HepG2 (cell line): ENCODE data around the gene RABGAP1. TPM values are rescaled to one million over a fixed set of nuclear protein-coding genes. Genes with fewer than 3 reads are reported as not detected.

Experiments used
- ATAC-seq: fragments of 200-7000 bp; cut with Tn5 transposase; 3 replicates; pipeline ENCODE4 v1.9.1; 2020; ENCODE audit warnings: mild to moderate bottlenecking, moderate library complexity
- BruUV-seq: library from RNA; stranded (reverse); fragments of 400-500 nt; replicated peaks from 2 replicates; lab custom pipeline; 2021; lab: Mats Ljungman, UMichigan
- CTCF ChIA-PET: fragments of 300-600 bp; formaldehyde crosslinking; extraction: SDS; loops from one replicate; lab custom pipeline; 2021; ENCODE audit warnings: low total read pairs, inconsistent platforms, low intra/inter-chr PET ratio; lab: Yijun Ruan, JAX
- POLR2A ChIA-PET: fragments of 350-600 bp; sonication (Branson Sonifier 250); formaldehyde crosslinking; loops from one replicate; lab custom pipeline; 2020; ENCODE audit warnings: antibody characterized with exemption, inconsistent platforms; lab: Yijun Ruan, JAX
- DNase-seq: peaks from one replicate; pipeline ENCODE4 v3.0.0-alpha.2; 2015; ENCODE audit warnings: low spot score
- FAIRE-seq: peaks from 3 replicates; lab custom pipeline; 2011; peaks lifted over from hg19 to GRCh38; lab: Jason Lieb, UNC
- H2AFZ ChIP-seq: one replicate; pipeline ENCODE4 v1.6.1; 2011; ENCODE audit warnings: low read length, inconsistent platforms
- H3K27ac ChIP-seq: fragments of 300-600 bp; 3 replicates; pipeline ENCODE4 v1.8.0; 2011; ENCODE audit warnings: mixed run types, mild to moderate bottlenecking, mixed read lengths, low read length, inconsistent platforms; ENCODE audit not compliant: insufficient read depth; ENCODE audit errors: extremely low read length
- H3K27me3 ChIP-seq, 2 experiments: fragments of 200-600 bp in 1 of 2; 2 replicates in 1 of 2; 3 replicates in 1 of 2; pipeline versions ENCODE4 v1.6.0 to v1.8.0; 2011; ENCODE audit warnings: low read length in 2 of 2, mild to moderate bottlenecking in 2 of 2, moderate library complexity in 2 of 2, inconsistent platforms in 1 of 2; ENCODE audit not compliant: insufficient read depth in 2 of 2, control insufficient read depth in 1 of 2
- H3K36me3 ChIP-seq, 2 experiments: fragments of 200-600 bp in 1 of 2; replicated peaks in 1 of 2; 2 replicates in 1 of 2; 3 replicates in 1 of 2; pipeline versions ENCODE4 v1.5.1 to v1.8.0; 2011; ENCODE audit warnings: low read length in 2 of 2, inconsistent platforms in 1 of 2; ENCODE audit not compliant: insufficient read depth in 2 of 2, control insufficient read depth in 1 of 2
- H3K4me1 ChIP-seq: 2 replicates; pipeline ENCODE4 v1.5.1; 2012; ENCODE audit warnings: low read length, inconsistent platforms; ENCODE audit not compliant: insufficient read depth
- H3K4me2 ChIP-seq: 2 replicates; pipeline ENCODE4 v1.6.0; 2011; ENCODE audit warnings: low read depth, low read length, inconsistent platforms
- H3K4me3 ChIP-seq, 3 experiments: fragments of 200-600 bp in 1 of 3; sonication (generic), shearing (Covaris generic) in 1 of 3; replicated peaks in 1 of 3; 2 replicates each; pipeline ENCODE4 v1.5.1; 2011 to 2016; ENCODE audit warnings: low read length in 3 of 3, inconsistent platforms in 2 of 3, low read depth in 2 of 3, mild to moderate bottlenecking in 2 of 3, control low read depth in 1 of 3, mixed read lengths in 1 of 3; ENCODE audit not compliant: insufficient read depth in 1 of 3
- H3K79me2 ChIP-seq: one replicate; pipeline ENCODE4 v1.6.1; 2011; ENCODE audit warnings: low read length, inconsistent platforms; ENCODE audit not compliant: insufficient read depth
- H3K9ac ChIP-seq: 2 replicates; pipeline ENCODE4 v1.6.0; 2011; ENCODE audit warnings: mild to moderate bottlenecking, low read depth, low read length, inconsistent platforms; ENCODE audit not compliant: insufficient read depth
- H3K9me3 ChIP-seq: 2 replicates; pipeline ENCODE4 v1.5.1; 2012; ENCODE audit warnings: mild to moderate bottlenecking, low read length
- H4K20me1 ChIP-seq: 2 replicates; pipeline ENCODE4 v1.6.0; 2011; ENCODE audit warnings: inconsistent platforms, mild to moderate bottlenecking, low read length, moderate library complexity; ENCODE audit not compliant: insufficient read depth
- ARNTL ChIP-seq: sonication (generic); formaldehyde crosslinking; IDR thresholded peaks from 2 replicates; pipeline ENCODE4 v1.4.0; 2020; ENCODE audit warnings: mild to moderate bottlenecking, missing genetic modification reagents
- CREM ChIP-seq, 2 experiments: sonication (generic) in 1 of 2; formaldehyde crosslinking in 1 of 2; IDR thresholded peaks; 2 replicates each; pipeline versions ENCODE4 v1.4.0 to v1.6.1; 2016 to 2020; ENCODE audit warnings: antibody characterized with exemption in 1 of 2, mild to moderate bottlenecking in 1 of 2, missing genetic modification reagents in 1 of 2
- CTCF ChIP-seq: sonication (generic); formaldehyde crosslinking; IDR thresholded peaks from 2 replicates; pipeline ENCODE4 v1.5.0; 2020; ENCODE audit warnings: mild to moderate bottlenecking, missing genetic modification reagents, moderate library complexity
- IRF2 ChIP-seq: IDR thresholded peaks from 2 replicates; pipeline ENCODE4 v1.6.1; 2018; ENCODE audit warnings: missing genetic modification reagents, missing compliant biosample characterization
- KDM3A ChIP-seq: IDR thresholded peaks from 2 replicates; pipeline ENCODE4 v1.6.1; 2018; ENCODE audit warnings: low read depth, missing compliant biosample characterization
- MEIS1 ChIP-seq: sonication (generic); formaldehyde crosslinking; IDR thresholded peaks from 2 replicates; pipeline ENCODE4 v1.9.0; 2021; ENCODE audit warnings: mild to moderate bottlenecking, missing genetic modification reagents, moderate library complexity, borderline replicate concordance
- NFIB ChIP-seq: sonication (generic); formaldehyde crosslinking; IDR thresholded peaks from 2 replicates; pipeline ENCODE4 v1.9.0; 2021; ENCODE audit warnings: missing genetic modification reagents, mild to moderate bottlenecking, borderline replicate concordance
- RAD51 ChIP-seq: fragments of 450-650 bp; IDR thresholded peaks from 2 replicates; pipeline ENCODE4 v1.6.1; 2016; ENCODE audit warnings: borderline replicate concordance
- SOX6 ChIP-seq, 2 experiments: fragments of 450-650 bp in 1 of 2; sonication (generic) in 1 of 2; formaldehyde crosslinking in 1 of 2; IDR thresholded peaks; 2 replicates each; pipeline versions ENCODE4 v1.4.0 to v1.6.1; 2017 to 2020; ENCODE audit warnings: antibody characterized with exemption in 1 of 2, mild to moderate bottlenecking in 1 of 2, missing genetic modification reagents in 1 of 2
- SP2 ChIP-seq: sonication (generic); formaldehyde crosslinking; IDR thresholded peaks from 2 replicates; pipeline ENCODE4 v1.5.1; 2020; ENCODE audit warnings: mild to moderate bottlenecking, missing genetic modification reagents
- TCF7 ChIP-seq: sonication (generic); IDR thresholded peaks from 2 replicates; pipeline ENCODE4 v1.6.1; 2016; ENCODE audit warnings: antibody characterized with exemption, low read depth
- THAP8 ChIP-seq: sonication (generic); formaldehyde crosslinking; IDR thresholded peaks from 2 replicates; pipeline ENCODE4 v1.5.1; 2020; ENCODE audit warnings: missing genetic modification reagents, mild to moderate bottlenecking, borderline replicate concordance
- TOPORS ChIP-seq: sonication (generic); formaldehyde crosslinking; IDR thresholded peaks from 2 replicates; pipeline ENCODE4 v1.8.0; 2023; ENCODE audit warnings: mild to moderate bottlenecking, missing genetic modification reagents
- ZBTB39 ChIP-seq: sonication (generic); formaldehyde crosslinking; IDR thresholded peaks from 2 replicates; pipeline ENCODE4 v1.5.0; 2020; ENCODE audit warnings: missing genetic modification reagents
- ZNF580 ChIP-seq: IDR thresholded peaks from 2 replicates; pipeline ENCODE4 v1.6.1; 2016; ENCODE audit warnings: low read depth, borderline replicate concordance
- ZNF775 ChIP-seq: sonication (generic); formaldehyde crosslinking; IDR thresholded peaks from 2 replicates; pipeline ENCODE4 v1.4.0; 2020; ENCODE audit warnings: missing genetic modification reagents, mild to moderate bottlenecking, moderate library complexity, borderline replicate concordance
- ZSCAN29 ChIP-seq: sonication (generic); formaldehyde crosslinking; conservative IDR thresholded peaks from 2 replicates; pipeline ENCODE4 v1.4.0; 2020; ENCODE audit warnings: mild to moderate bottlenecking, missing genetic modification reagents
- WGBS: methylation state at CpG from one replicate; pipeline ENCODE4 v1.1.6; 2017; ENCODE audit warnings: low lambda C conversion rate; 5-methylcytosine and 5-hydroxymethylcytosine counted together
- in situ Hi-C: cut with HindIII; loops from 2 replicates; pipeline ENCODE4 v1.10.0; 2017; ENCODE audit warnings: low pct_unique_long_range_greater_than_20kb; ENCODE audit not compliant: extremely low pct_ligation_motif_present
- intact Hi-C: fragments of 100-400 bp; cut with micrococcal nuclease; formaldehyde crosslinking; loops from one replicate; pipeline ENCODE4 v1.10.0; 2022; ENCODE audit not compliant: unreplicated experiment
- polyA plus RNA-seq, 8 experiments: library from polyadenylated mRNA; depleted of rRNA in 3 of 8; stranded (reverse) in 7 of 8; unstranded in 1 of 8; fragments of >200 nt; fragmentation: Illumina TruSeq in 4 of 8; extraction: Trizol in 4 of 8; gene quantifications; 2 replicates each; pipeline versions ENCODE4 v1.2.1 to v1.2.3, GENCODE V29; 2011 to 2016; ENCODE audit warnings: low read depth in 4 of 8, missing spikeins in 1 of 8, mixed read lengths in 1 of 8; ENCODE audit not compliant: insufficient read depth in 1 of 8
- total RNA-seq, 5 experiments: library from RNA; depleted of rRNA; stranded (reverse); fragments of >200 nt; fragmentation: Illumina TruSeq; extraction: Trizol; gene quantifications; 2 replicates each; pipeline ENCODE4 v1.2.3, GENCODE V29; 2016; ENCODE audit warnings: low read depth in 1 of 5

RABGAP1 gene
- total and polyA plus RNA-seq, 2 of the 13 experiments (the other 11 are each of a cell fraction or from before 2014, with no cell fraction given): 19.1 to 19.3 TPM

- no TSS peak for BruUV-seq
- Histone ChIP-seq H2AFZ (no peak overlapping the region), H3K4me2 (no peak overlapping the region), H3K27ac (no peak overlapping the region), H3K9ac (no peak overlapping the region), H3K9me3 (no peaks in the 10 kb centered on the region), H3K27me3 (no peaks in the 10 kb centered on the region), H3K79me2 (no peaks in the 10 kb centered on the region), H4K20me1 (no peaks in the 10 kb centered on the region), H3K4me1 (peaks cover 19% of the 10 kb centered on the region), H3K4me3 (no peak overlapping the region), H3K36me3 (peaks cover 5 to 26% of the 10 kb centered on the region in 2 experiments)
- FAIRE-seq (no peak), DNase-seq (no peak), ATAC-seq (no peak)
- TF ChIP-seq ZNF580 (CRISPR knock-in tag) (no peak), SOX6 (IDR thresholded peaks at IDR 0.05) (no peak), SOX6 (CRISPR knock-in tag; IDR thresholded peaks at IDR 0.05) (no peak), TOPORS (no peak), ZSCAN29 (CRISPR knock-in tag) (no peak), IRF2 (CRISPR knock-in tag) (no peak), TCF7 (no peak), ZNF775 (CRISPR knock-in tag) (no peak), KDM3A (CRISPR knock-in tag) (no peak), SP2 (CRISPR knock-in tag) (no peak), ZBTB39 (CRISPR knock-in tag) (no peak), RAD51 (no peak), NFIB (CRISPR knock-in tag) (no peak), CTCF (CRISPR knock-in tag) (no peak), THAP8 (CRISPR knock-in tag) (no peak), CREM (IDR thresholded peaks at IDR 0.05) (no peak), CREM (CRISPR knock-in tag; IDR thresholded peaks at IDR 0.05) (no peak), ARNTL (no peak), MEIS1 (CRISPR knock-in tag) (no peak)
- ChIA-PET CTCF (no interaction called here), POLR2A (no interaction called here)
- 66% methylated on average over 3 of the region's 3 CpGs for WGBS
- intact Hi-C loops: no loop called here
- in situ Hi-C loops: no loop called here
Measured at GRCh38 chr9:123027517-123027916, 86.7 kb downstream of the RABGAP1 start.
